Measurements from ENCODE around the gene CHD8. TPM values are rescaled to one million over a fixed set of nuclear protein-coding genes. Genes with fewer than 3 reads are reported as not detected.

Gene CHD8
- total RNA-seq, 1 experiment from 2014 or later, result 133 TPM

DNA sequence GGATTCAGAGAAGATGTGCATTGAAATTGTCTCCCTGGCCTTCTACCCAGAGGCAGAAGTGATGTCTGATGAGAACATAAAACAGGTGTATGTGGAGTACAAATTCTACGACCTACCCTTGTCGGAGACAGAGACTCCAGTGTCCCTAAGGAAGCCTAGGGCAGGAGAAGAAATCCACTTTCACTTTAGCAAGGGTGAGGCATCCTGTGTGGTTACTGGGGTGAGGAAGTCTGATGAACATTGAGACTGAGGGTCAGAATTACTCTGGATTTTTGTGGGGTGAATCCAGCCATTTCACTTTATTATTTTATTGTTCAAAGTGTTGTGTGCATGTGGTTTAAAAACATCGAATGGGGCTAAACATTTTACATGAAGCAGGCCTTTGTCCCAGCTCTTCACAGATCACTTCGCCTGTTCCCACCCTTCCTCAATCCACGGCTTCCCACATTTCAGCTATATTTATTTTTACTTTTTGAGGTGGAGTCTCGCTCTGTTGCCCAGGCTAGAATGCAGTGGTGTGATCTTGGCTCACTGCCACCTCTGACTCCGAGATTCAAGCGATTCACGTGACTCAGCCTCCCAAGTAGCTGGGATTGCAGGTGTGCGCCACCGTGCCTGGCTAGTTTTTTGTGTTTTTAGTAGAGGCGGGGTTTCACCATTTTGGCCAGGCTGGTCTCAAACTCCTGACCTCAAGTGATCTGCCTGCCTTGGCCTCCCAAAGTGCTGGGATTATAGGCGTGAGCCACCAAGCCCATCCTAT, 112.7 kb downstream of the CHD8 start (continued):
- TF ChIP-seq AFF4 (CRISPR knock-in tag; IDR thresholded peaks at IDR 0.05; ENCODE audit: borderline replicate concordance) (no peak), MYBL2 (CRISPR knock-in tag; IDR thresholded peaks at IDR 0.05) (no peak), MAX (CRISPR knock-in tag; IDR thresholded peaks at IDR 0.05) (no peak), NR3C1 (CRISPR knock-in tag; conservative IDR thresholded peaks at IDR 0.05; ENCODE audit: low read depth) (no peak), EMX1 (CRISPR knock-in tag; IDR thresholded peaks at IDR 0.05) (no peak), ZNF423 (CRISPR knock-in tag; IDR thresholded peaks at IDR 0.05) (no peak), NR1H2 (CRISPR knock-in tag; IDR thresholded peaks at IDR 0.05) (no peak)
- TF ChIP-seq, protein P1, sequence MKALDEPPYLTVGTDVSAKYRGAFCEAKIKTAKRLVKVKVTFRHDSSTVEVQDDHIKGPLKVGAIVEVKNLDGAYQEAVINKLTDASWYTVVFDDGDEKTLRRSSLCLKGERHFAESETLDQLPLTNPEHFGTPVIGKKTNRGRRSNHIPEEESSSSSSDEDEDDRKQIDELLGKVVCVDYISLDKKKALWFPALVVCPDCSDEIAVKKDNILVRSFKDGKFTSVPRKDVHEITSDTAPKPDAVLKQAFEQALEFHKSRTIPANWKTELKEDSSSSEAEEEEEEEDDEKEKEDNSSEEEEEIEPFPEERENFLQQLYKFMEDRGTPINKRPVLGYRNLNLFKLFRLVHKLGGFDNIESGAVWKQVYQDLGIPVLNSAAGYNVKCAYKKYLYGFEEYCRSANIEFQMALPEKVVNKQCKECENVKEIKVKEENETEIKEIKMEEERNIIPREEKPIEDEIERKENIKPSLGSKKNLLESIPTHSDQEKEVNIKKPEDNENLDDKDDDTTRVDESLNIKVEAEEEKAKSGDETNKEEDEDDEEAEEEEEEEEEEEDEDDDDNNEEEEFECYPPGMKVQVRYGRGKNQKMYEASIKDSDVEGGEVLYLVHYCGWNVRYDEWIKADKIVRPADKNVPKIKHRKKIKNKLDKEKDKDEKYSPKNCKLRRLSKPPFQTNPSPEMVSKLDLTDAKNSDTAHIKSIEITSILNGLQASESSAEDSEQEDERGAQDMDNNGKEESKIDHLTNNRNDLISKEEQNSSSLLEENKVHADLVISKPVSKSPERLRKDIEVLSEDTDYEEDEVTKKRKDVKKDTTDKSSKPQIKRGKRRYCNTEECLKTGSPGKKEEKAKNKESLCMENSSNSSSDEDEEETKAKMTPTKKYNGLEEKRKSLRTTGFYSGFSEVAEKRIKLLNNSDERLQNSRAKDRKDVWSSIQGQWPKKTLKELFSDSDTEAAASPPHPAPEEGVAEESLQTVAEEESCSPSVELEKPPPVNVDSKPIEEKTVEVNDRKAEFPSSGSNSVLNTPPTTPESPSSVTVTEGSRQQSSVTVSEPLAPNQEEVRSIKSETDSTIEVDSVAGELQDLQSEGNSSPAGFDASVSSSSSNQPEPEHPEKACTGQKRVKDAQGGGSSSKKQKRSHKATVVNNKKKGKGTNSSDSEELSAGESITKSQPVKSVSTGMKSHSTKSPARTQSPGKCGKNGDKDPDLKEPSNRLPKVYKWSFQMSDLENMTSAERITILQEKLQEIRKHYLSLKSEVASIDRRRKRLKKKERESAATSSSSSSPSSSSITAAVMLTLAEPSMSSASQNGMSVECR (CRISPR knock-in tag; IDR thresholded peaks at IDR 0.05; ENCODE audit: borderline replicate concordance), result no peak

Other genes starting within 250 kb of the CHD8 start
- 982 to 1,062 TPM (median 1,056 TPM) in 3 replicates for gene HNRNPC, start 186.7 kb downstream of the CHD8 start, total RNA-seq (2021)
- gene RPGRIP1, start 176.0 kb downstream of the CHD8 start, total RNA-seq (2021), result 0.41 to 0.71 TPM (median 0.50 TPM) in 3 replicates
- gene SUPT16H, start 72.1 kb downstream of the CHD8 start, total RNA-seq (2021), result 153 to 178 TPM (median 157 TPM) in 3 replicates
- 29.6 to 33.3 TPM (median 31.7 TPM) in 3 replicates for gene RAB2B, start 20.8 kb upstream of the CHD8 start, total RNA-seq (2021)
- gene TOX4, start 21.1 kb upstream of the CHD8 start, total RNA-seq (2021), result 49.1 to 53.0 TPM (median 52.4 TPM) in 3 replicates
- gene METTL3, start 55.2 kb upstream of the CHD8 start, total RNA-seq (2021), result 87.2 to 93.2 TPM (median 89.5 TPM) in 3 replicates
- 239 to 307 TPM (median 288 TPM) in 3 replicates for gene SALL2, start 70.2 kb upstream of the CHD8 start, total RNA-seq (2021)
- gene OR10G3, start 124.0 kb upstream of the CHD8 start, total RNA-seq (2021), result not detected in 3 replicates
- gene OR10G2, start 178.8 kb upstream of the CHD8 start, total RNA-seq (2021), result not detected in 3 replicates
- not detected in 3 replicates for gene OR4E2, start 197.7 kb upstream of the CHD8 start, total RNA-seq (2021)
- gene OR4E1, start 217.7 kb upstream of the CHD8 start, total RNA-seq (2021), result not detected in 3 replicates